ENCODE measurements around the gene ASXL3. TPM values are rescaled to one million over a fixed set of nuclear protein-coding genes. Genes with fewer than 3 reads are reported as not detected.

The ASXL3 gene
- total RNA-seq, 1 donor from 2014 or later: 1.4 TPM

- no peaks in the 10 kb centered on the region for H3K4me1 ChIP-seq
- no peak overlapping the region for H3K27ac ChIP-seq
- H3K36me3 ChIP-seq: no peaks in the 10 kb centered on the region
- no peak for TF ChIP-seq CTCF (IDR thresholded peaks at IDR 0.05)
- H3K27me3 ChIP-seq (ENCODE audit: low read depth): no peaks in the 10 kb centered on the region
- no peaks in the 10 kb centered on the region for H3K9me3 ChIP-seq
- intact Hi-C loops (cut with DNase I): no loop called here
- no peak for ATAC-seq
- DNase-seq: no peak
- H3K4me3 ChIP-seq: no peak overlapping the region
Measured at GRCh38 chr18:33666915-33667314, 88.9 kb downstream of the ASXL3 start.

GRCh38 chr18:33669589-33669988 lies 91.6 kb downstream of the ASXL3 start:
- no peak for TF ChIP-seq CTCF (IDR thresholded peaks at IDR 0.05)

GRCh38 chr18:33670029-33670428 lies 92.0 kb downstream of the ASXL3 start:
- no peak for TF ChIP-seq CTCF (IDR thresholded peaks at IDR 0.05)
- DNase-seq: no peak
- no peak for ATAC-seq

More at GRCh38 chr18:33669589-33669988, 91.6 kb downstream of the ASXL3 start:
- ATAC-seq (no peak), DNase-seq (no peak)
- Histone ChIP-seq H3K27me3 (ENCODE audit: low read depth) (no peaks in the 10 kb centered on the region), H3K27ac (no peak overlapping the region), H3K36me3 (no peaks in the 10 kb centered on the region), H3K4me1 (no peaks in the 10 kb centered on the region), H3K9me3 (no peaks in the 10 kb centered on the region), H3K4me3 (no peak overlapping the region)
- intact Hi-C loops (cut with DNase I): no loop called here

GRCh38 chr18:33673689-33674088 lies 95.7 kb downstream of the ASXL3 start:
- H3K27me3 ChIP-seq (ENCODE audit: low read depth): no peaks in the 10 kb centered on the region
- no peak for TF ChIP-seq CTCF (IDR thresholded peaks at IDR 0.05)
- H3K27ac ChIP-seq: no peak overlapping the region
- H3K4me1 ChIP-seq: no peaks in the 10 kb centered on the region
- H3K4me3 ChIP-seq: no peak overlapping the region
- no peaks in the 10 kb centered on the region for H3K36me3 ChIP-seq
- intact Hi-C loops (cut with DNase I): no loop called here
- no peaks in the 10 kb centered on the region for H3K9me3 ChIP-seq
- DNase-seq: no peak
- no peak for ATAC-seq

More at GRCh38 chr18:33670029-33670428, 92.0 kb downstream of the ASXL3 start:
- H3K27me3 ChIP-seq (ENCODE audit: low read depth): no peaks in the 10 kb centered on the region
- H3K4me3 ChIP-seq: no peak overlapping the region
- H3K36me3 ChIP-seq: no peaks in the 10 kb centered on the region
- H3K27ac ChIP-seq: no peak overlapping the region
- intact Hi-C loops (cut with DNase I): no loop called here
- H3K4me1 ChIP-seq: no peaks in the 10 kb centered on the region
- H3K9me3 ChIP-seq: no peaks in the 10 kb centered on the region

- H3K4me1 ChIP-seq: no peaks in the 10 kb centered on the region
- no peak for TF ChIP-seq CTCF (IDR thresholded peaks at IDR 0.05)
- H3K27me3 ChIP-seq (ENCODE audit: low read depth): no peaks in the 10 kb centered on the region
- no peaks in the 10 kb centered on the region for H3K36me3 ChIP-seq
- no peak overlapping the region for H3K4me3 ChIP-seq
- intact Hi-C loops (cut with DNase I): no loop called here
- no peaks in the 10 kb centered on the region for H3K9me3 ChIP-seq
- DNase-seq: no peak
- no peak overlapping the region for H3K27ac ChIP-seq
- no peak for ATAC-seq
Measured at GRCh38 chr18:33676593-33676992, 98.6 kb downstream of the ASXL3 start.

GRCh38 chr18:33677891-33678290 lies 99.9 kb downstream of the ASXL3 start:
- H3K4me3 ChIP-seq: no peak overlapping the region
- H3K27ac ChIP-seq: no peak overlapping the region
- intact Hi-C loops (cut with DNase I): no loop called here
- no peak for DNase-seq
- no peaks in the 10 kb centered on the region for H3K27me3 ChIP-seq (ENCODE audit: low read depth)
- H3K36me3 ChIP-seq: no peaks in the 10 kb centered on the region
- TF ChIP-seq CTCF (IDR thresholded peaks at IDR 0.05): no peak
- H3K4me1 ChIP-seq: no peaks in the 10 kb centered on the region
- no peaks in the 10 kb centered on the region for H3K9me3 ChIP-seq
- ATAC-seq: no peak
